Skeletal muscle cell (primary cell): Measurements from ENCODE around the gene RNPS1.

ENCODE experiments used
- DNase-seq: peaks from one replicate; pipeline ENCODE4 v3.0.0-alpha.2; 2010; ENCODE audit warnings: low read depth
- H3K4me3 ChIP-seq: 2 replicates; pipeline ENCODE4 v1.5.1; 2011; ENCODE audit warnings: low read depth, mild to moderate bottlenecking, control low read depth, low read length, moderate library complexity

RNPS1 gene

GRCh38 chr16:2205967-2206313 is 62.0 kb downstream of the RNPS1 start:
- H3K4me3 ChIP-seq: peak overlapping the region; percentile 70

GRCh38 chr16:2205104-2205966 is 62.6 kb downstream of the RNPS1 start, which contains the start of gene MLST8:
Gene MLST8 (plus strand): TSS chr16:2205454. CDS start chr16:2206086, 632 bp downstream.
- peak; percentile 51 for DNase-seq
- peak within 1 kb of the TSS; percentile 70 for H3K4me3 ChIP-seq

More at GRCh38 chr16:2205967-2206313, 62.0 kb downstream of the RNPS1 start:
- no peak for DNase-seq

- peak overlapping the region; percentile 70 for H3K4me3 ChIP-seq
- DNase-seq: no peak
These were observed 63.4 kb downstream of the RNPS1 start for GRCh38 chr16:2204416-2205103.
